Measurements from ENCODE around the gene AVP.
"Not testable (repeated sequence)": the region's sequence is repeated elsewhere in the genome, so short reads cannot be mapped to it uniquely, and the experiment has no call there.

The AVP gene

GRCh38 chr20:3082955-3083952 lies 1.3 kb downstream of the AVP start:
- no peak for DNase-seq (ENCODE audit: low spot score)

GRCh38 chr20:3082306-3082951 lies 2.1 kb downstream of the AVP start:
- DNase-seq (ENCODE audit: low spot score), result no peak

DNA sequence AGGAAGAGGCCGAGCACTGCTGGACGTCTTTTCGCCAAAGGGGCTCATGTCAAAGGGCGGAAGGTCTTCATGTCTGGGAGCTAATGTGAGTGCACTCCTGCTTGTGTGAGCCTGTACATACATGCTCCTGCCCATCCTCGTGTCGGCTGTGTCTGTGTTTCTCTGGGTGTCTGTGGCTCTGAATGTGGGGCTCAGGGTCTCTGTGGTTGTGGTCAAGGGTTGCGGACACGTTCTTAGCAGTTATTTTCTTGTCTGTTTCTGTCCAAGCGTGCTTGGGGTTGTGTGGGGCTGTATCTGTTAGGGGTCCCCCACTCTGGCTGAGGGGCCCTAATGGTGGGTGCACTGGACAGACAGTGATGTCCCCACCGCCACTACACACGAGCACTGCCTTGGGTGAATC lies 2.9 kb downstream of the AVP start:
- no peak for DNase-seq (ENCODE audit: low spot score)

- peak; percentile 15 for DNase-seq (ENCODE audit: low spot score)
Observed at GRCh38 chr20:3080939-3081388, 3.6 kb downstream of the AVP start.

DNA sequence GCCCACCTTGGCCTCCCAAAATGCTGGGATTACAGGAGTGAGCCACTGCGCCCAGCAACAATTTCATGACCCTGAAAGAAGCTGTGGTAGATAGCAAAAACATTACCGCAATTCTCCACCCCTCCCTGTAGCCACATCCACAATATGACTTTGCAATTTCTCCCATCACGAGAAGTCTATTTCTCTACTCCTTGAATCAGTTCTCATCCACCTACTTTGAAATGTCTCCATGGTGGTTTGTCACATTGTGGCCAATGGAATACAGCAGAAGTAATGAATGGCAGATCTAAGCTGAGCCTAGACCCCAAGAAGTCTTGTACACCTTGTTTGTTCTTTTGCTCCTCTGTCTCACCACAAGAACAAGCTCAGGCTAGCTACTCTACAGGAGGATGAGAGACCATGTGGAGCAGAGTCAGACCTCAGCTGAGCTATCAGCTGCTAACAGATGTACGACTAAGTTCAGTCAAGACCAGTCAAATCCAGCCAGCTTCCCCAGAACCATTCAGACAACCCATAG lies 6.8 kb downstream of the AVP start:
- DNase-seq (ENCODE audit: low spot score), result no peak

- DNase-seq (ENCODE audit: low spot score), result not testable (repeated sequence)
Observed at GRCh38 chr20:3075315-3075714, 9.2 kb downstream of the AVP start.

GRCh38 chr20:3074812-3075211 lies 9.7 kb downstream of the AVP start:
- no peak for DNase-seq (ENCODE audit: low spot score)

- not testable (repeated sequence) for DNase-seq (ENCODE audit: low spot score)
Observed at GRCh38 chr20:3073251-3073643, 11.3 kb downstream of the AVP start.

- no peak for DNase-seq (ENCODE audit: low spot score)
Observed at GRCh38 chr20:3072530-3073250, 11.8 kb downstream of the AVP start.

- DNase-seq (ENCODE audit: low spot score), result no peak
Observed at GRCh38 chr20:3071610-3072529, 12.7 kb downstream of the AVP start, which contains the start of gene OXT. Gene OXT, plus strand, starts transcription at chr20:3071620. Its CDS starts 36 bp downstream, at chr20:3071656.

DNA sequence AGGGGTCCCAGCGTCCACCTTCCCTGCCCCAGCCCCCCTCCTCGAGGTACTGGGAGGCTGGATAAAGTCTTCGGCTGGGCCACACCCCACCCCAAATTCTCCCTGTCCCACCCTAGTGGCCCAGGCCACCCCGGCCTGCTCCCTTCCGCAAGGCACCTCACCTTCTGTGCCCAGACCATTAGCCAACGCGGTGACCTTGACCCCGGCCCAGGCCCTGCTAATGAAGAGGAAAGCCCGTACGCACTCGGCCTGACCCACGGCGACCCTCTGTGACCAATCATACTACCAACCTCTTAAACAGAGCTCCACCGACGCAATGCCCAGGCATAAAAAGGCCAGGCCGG lies 13.3 kb downstream of the AVP start:
- DNase-seq (ENCODE audit: low spot score), result no peak

DNA sequence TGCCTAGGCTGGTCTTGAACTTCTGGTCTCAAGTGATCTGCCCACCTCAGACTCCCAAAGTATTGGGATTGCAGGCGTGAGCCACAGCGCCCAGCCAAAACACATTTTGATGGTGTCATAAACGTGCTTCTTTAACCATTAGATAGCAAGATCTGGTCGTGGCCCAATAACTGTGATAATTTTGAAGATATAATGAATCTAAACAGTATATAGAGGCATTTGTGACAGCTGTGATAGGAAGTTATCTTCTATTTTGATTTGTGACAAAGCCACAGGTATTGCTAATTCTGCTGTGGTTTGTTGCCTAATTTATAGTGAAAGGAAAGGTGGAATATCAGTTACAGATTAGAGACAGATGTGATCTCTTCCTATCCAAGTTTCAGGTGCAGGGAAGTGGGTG lies 13.8 kb downstream of the AVP start:
- no peak for DNase-seq (ENCODE audit: low spot score)

- no peak for DNase-seq (ENCODE audit: low spot score)
Observed at GRCh38 chr20:3068986-3069900, 15.3 kb downstream of the AVP start.

- DNase-seq (ENCODE audit: low spot score), result no peak
Observed at GRCh38 chr20:3068075-3068474, 16.4 kb downstream of the AVP start.

- DNase-seq (ENCODE audit: low spot score), result no peak
Observed at GRCh38 chr20:3067139-3068014, 17.1 kb downstream of the AVP start.

- not testable (repeated sequence) for DNase-seq (ENCODE audit: low spot score)
Observed at GRCh38 chr20:3064119-3064518, 20.4 kb downstream of the AVP start.

DNA sequence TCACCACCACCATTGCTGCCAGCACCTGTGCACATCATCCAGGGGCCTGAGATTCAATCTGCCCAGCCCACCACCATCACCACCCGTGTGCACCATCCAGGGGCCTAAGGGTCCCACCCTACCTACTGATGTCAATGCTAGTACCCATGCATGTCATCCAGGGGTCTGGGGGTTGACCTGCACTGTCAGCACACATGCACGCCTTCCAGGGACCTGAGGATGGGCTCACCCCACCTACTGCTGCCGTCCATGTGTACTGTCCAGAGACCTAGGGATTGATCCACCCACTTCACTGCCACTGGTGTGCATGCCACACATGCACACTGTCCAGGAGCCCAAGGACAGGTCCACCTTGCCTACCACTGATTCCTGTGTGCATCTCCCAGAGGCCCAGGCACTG lies 25.0 kb downstream of the AVP start:
- no peak for DNase-seq (ENCODE audit: low spot score)

GRCh38 chr20:3051385-3052019 lies 33.0 kb downstream of the AVP start:
- no peak for DNase-seq (ENCODE audit: low spot score)

All from pons (tissue), 1 donor.